GM18519 (cell line): ENCODE results near the gene EVPLL.
"Not testable (repeated sequence)": the region's sequence is repeated elsewhere in the genome, so short reads cannot be mapped to it uniquely, and the experiment has no call there.

Source experiments
- ATAC-seq: cut with Tn5 transposase; IDR thresholded peaks from one replicate; pipeline ENCODE4 v1.9.1; 2021; ENCODE audit warnings: mild to moderate bottlenecking, moderate library complexity; ENCODE audit not compliant: unreplicated experiment, low FRiP score

EVPLL gene

GRCh38 chr17:18421521-18421920 is 43.9 kb downstream of the EVPLL start:
- not testable (repeated sequence) for ATAC-seq

- not testable (repeated sequence) for ATAC-seq
Measured at GRCh38 chr17:18422464-18422863, 44.9 kb downstream of the EVPLL start.

- not testable (repeated sequence) for ATAC-seq
Measured at GRCh38 chr17:18423015-18423414, 45.4 kb downstream of the EVPLL start.

GRCh38 chr17:18425593-18425992 is 48.0 kb downstream of the EVPLL start:
- ATAC-seq: not testable (repeated sequence)

GRCh38 chr17:18426639-18427038 is 49.1 kb downstream of the EVPLL start:
- ATAC-seq: not testable (repeated sequence)

GRCh38 chr17:18432206-18432605 is 54.6 kb downstream of the EVPLL start:
- ATAC-seq: not testable (repeated sequence)
